Activated CD8-positive, alpha-beta memory T cell treated with anti-CD3 and anti-CD28 coated beads, Interleukin-2, amount 50 U/mL, for 24 hours (primary cell): ENCODE data around the gene CDH13.

Experiments used
- DNase-seq: peaks from one replicate; pipeline ENCODE4 v3.0.0-alpha.2; 2020; ENCODE audit errors: extremely low read depth

Gene CDH13

GRCh38 chr16:83164816-83165215 is 538.0 kb downstream of the CDH13 start:
- DNase-seq: no peak

- no peak for DNase-seq
Observed at GRCh38 chr16:83171396-83171795, 544.6 kb downstream of the CDH13 start.

GRCh38 chr16:83174671-83175070 is 547.9 kb downstream of the CDH13 start:
- DNase-seq: no peak

- no peak for DNase-seq
Observed at GRCh38 chr16:83176802-83177201, 550.0 kb downstream of the CDH13 start.

GRCh38 chr16:83185902-83186301 is 559.1 kb downstream of the CDH13 start:
- no peak for DNase-seq

GRCh38 chr16:83187405-83187804 is 560.6 kb downstream of the CDH13 start:
- no peak for DNase-seq

- DNase-seq: no peak
Observed at GRCh38 chr16:83196796-83197195, 570.0 kb downstream of the CDH13 start.

- DNase-seq: no peak
Observed at GRCh38 chr16:83197450-83197849, 570.7 kb downstream of the CDH13 start.

- no peak for DNase-seq
Observed at GRCh38 chr16:83198977-83199376, 572.2 kb downstream of the CDH13 start.

GRCh38 chr16:83200005-83200779 is 573.4 kb downstream of the CDH13 start:
- DNase-seq: no peak

- DNase-seq: no peak
Observed at GRCh38 chr16:83201748-83202147, 575.0 kb downstream of the CDH13 start.

- DNase-seq: no peak
Observed at GRCh38 chr16:83205896-83206295, 579.1 kb downstream of the CDH13 start.

- no peak for DNase-seq
Observed at GRCh38 chr16:83206426-83206825, 579.7 kb downstream of the CDH13 start.

GRCh38 chr16:83211711-83212110 is 584.9 kb downstream of the CDH13 start:
- no peak for DNase-seq

GRCh38 chr16:83212301-83212841 is 585.6 kb downstream of the CDH13 start:
- no peak for DNase-seq

- DNase-seq: no peak
Observed at GRCh38 chr16:83214671-83215070, 587.9 kb downstream of the CDH13 start.

GRCh38 chr16:83215406-83216001 is 588.7 kb downstream of the CDH13 start:
- DNase-seq: peak; percentile 2

- no peak for DNase-seq
Observed at GRCh38 chr16:83219285-83219684, 592.5 kb downstream of the CDH13 start.

- no peak for DNase-seq
Observed at GRCh38 chr16:83220066-83220465, 593.3 kb downstream of the CDH13 start.

GRCh38 chr16:83224642-83225041 is 597.9 kb downstream of the CDH13 start:
- no peak for DNase-seq

- DNase-seq: no peak
Observed at GRCh38 chr16:83227336-83227735, 600.6 kb downstream of the CDH13 start.

GRCh38 chr16:83231729-83232128 is 605.0 kb downstream of the CDH13 start:
- no peak for DNase-seq

GRCh38 chr16:83233153-83233552 is 606.4 kb downstream of the CDH13 start:
- no peak for DNase-seq
